Transverse colon (tissue), 4 donors: ENCODE data around the gene IRF6.

Experiments
- CTCF ChIP-seq, 5 experiments: fragments of 200-600 bp in 3 of 5; fragments of 450-650 bp in 2 of 5; sonication (generic) in 3 of 5; IDR thresholded peaks; 1 replicate in 2 of 5; 2 replicates in 3 of 5; pipeline ENCODE4 v1.5.1; 2016 to 2017; ENCODE audit warnings: antibody characterized with exemption in 5 of 5, inconsistent platforms in 3 of 5, mild to moderate bottlenecking in 2 of 5, moderate library complexity in 1 of 5
- EP300 ChIP-seq: sonication (generic); formaldehyde crosslinking; IDR thresholded peaks from one replicate; pipeline ENCODE4 v1.6.1; 2017; ENCODE audit warnings: antibody characterized with exemption, low read depth
- POLR2A ChIP-seq: fragments of 450-650 bp; IDR thresholded peaks from one replicate; pipeline ENCODE4 v1.6.1; 2016; ENCODE audit warnings: antibody characterized with exemption, mild to moderate bottlenecking, moderate library complexity
- POLR2AphosphoS5 ChIP-seq, 3 donors: sonication (generic); formaldehyde crosslinking; IDR thresholded peaks; one replicate each; pipeline ENCODE4 v1.6.1; 2016; ENCODE audit warnings: antibody characterized with exemption in 3 of 3

GRCh38 chr1:209756615-209757445 is 49.1 kb downstream of the IRF6 start:
- TF ChIP-seq CTCF (IDR thresholded peaks at IDR 0.05) (no peak), EP300 (no peak), POLR2A (no peak), POLR2AphosphoS5 (IDR thresholded peaks at IDR 0.05) (no peak)
